Measurements from ENCODE around the gene ANKRD18A.

Gene ANKRD18A

GRCh38 chr9:38620483-38621433, at the start of gene ANKRD18A:
TSS of gene ANKRD18A (minus strand) at chr9:38620596. CDS start at chr9:38620285, 311 bp downstream.
- peak; percentile 87 for DNase-seq

- no peak for DNase-seq
These were observed 48.5 kb upstream of the ANKRD18A start for GRCh38 chr9:38668791-38669466.

GRCh38 chr9:38662763-38663593, 42.6 kb upstream of the ANKRD18A start:
- no peak for DNase-seq

GRCh38 chr9:38659538-38659937, 39.1 kb upstream of the ANKRD18A start:
- DNase-seq, result no peak

GRCh38 chr9:38656896-38657295, 36.5 kb upstream of the ANKRD18A start:
- DNase-seq, result no peak

- DNase-seq, result peak; percentile 93
These were observed 32.1 kb upstream of the ANKRD18A start for GRCh38 chr9:38652486-38652885.

- DNase-seq, result peak; percentile 93
These were observed 31.6 kb upstream of the ANKRD18A start for GRCh38 chr9:38652044-38652443.

GRCh38 chr9:38651400-38652042, 31.1 kb upstream of the ANKRD18A start:
- DNase-seq, result no peak

GRCh38 chr9:38650564-38650963, 30.2 kb upstream of the ANKRD18A start:
- no peak for DNase-seq

GRCh38 chr9:38649731-38650363, 29.5 kb upstream of the ANKRD18A start:
- DNase-seq, result no peak

- no peak for DNase-seq
These were observed 24.2 kb upstream of the ANKRD18A start for GRCh38 chr9:38644601-38645000.

- DNase-seq, result no peak
These were observed 23.4 kb upstream of the ANKRD18A start for GRCh38 chr9:38643815-38644173.

- DNase-seq, result no peak
These were observed 22.8 kb upstream of the ANKRD18A start for GRCh38 chr9:38642951-38643814.

- peak; percentile 69 for DNase-seq
These were observed 21.8 kb upstream of the ANKRD18A start for GRCh38 chr9:38641985-38642864.

GRCh38 chr9:38641142-38641541, 20.7 kb upstream of the ANKRD18A start:
- no peak for DNase-seq

GRCh38 chr9:38639577-38639940, 19.2 kb upstream of the ANKRD18A start:
- no peak for DNase-seq

GRCh38 chr9:38638881-38639576, 18.6 kb upstream of the ANKRD18A start:
- DNase-seq, result no peak

GRCh38 chr9:38634315-38634714, 13.9 kb upstream of the ANKRD18A start:
- no peak for DNase-seq

GRCh38 chr9:38629511-38629910, 9.1 kb upstream of the ANKRD18A start:
- no peak for DNase-seq

- DNase-seq, result no peak
These were observed 5.6 kb upstream of the ANKRD18A start for GRCh38 chr9:38626006-38626405.

Measured in NCI-H526 treated with DMSO at 0.1 percent for 48 hours (cell line).